Activated CD8-positive, alpha-beta memory T cell treated with anti-CD3 and anti-CD28 coated beads for 36 hours (primary cell): ENCODE data around the gene CYBC1. TPM values are rescaled to one million over a fixed set of nuclear protein-coding genes. Genes with fewer than 3 reads are reported as not detected.
"Not testable (repeated sequence)": the region's sequence is repeated elsewhere in the genome, so short reads cannot be mapped to it uniquely, and the experiment has no call there.

Source experiments
- CTCF ChIA-PET: fragments of 350-600 bp; sonication (Branson Sonifier 250); formaldehyde crosslinking; loops from one replicate; lab custom pipeline; 2021; ENCODE audit warnings: antibody characterized with exemption; lab: Charles Lee
- POLR2A ChIA-PET: fragments of 350-600 bp; sonication (Branson Sonifier 250); formaldehyde crosslinking; loops from one replicate; lab custom pipeline; 2021; ENCODE audit warnings: antibody characterized with exemption; lab: Charles Lee
- total RNA-seq, 2 experiments: library from RNA; stranded (reverse); gene quantifications; one replicate each; pipeline ENCODE4 v1.2.3, GENCODE V29; 2021

The CYBC1 gene
- total RNA-seq, 2 experiments from 2014 or later = 197 to 201 TPM

DNA sequence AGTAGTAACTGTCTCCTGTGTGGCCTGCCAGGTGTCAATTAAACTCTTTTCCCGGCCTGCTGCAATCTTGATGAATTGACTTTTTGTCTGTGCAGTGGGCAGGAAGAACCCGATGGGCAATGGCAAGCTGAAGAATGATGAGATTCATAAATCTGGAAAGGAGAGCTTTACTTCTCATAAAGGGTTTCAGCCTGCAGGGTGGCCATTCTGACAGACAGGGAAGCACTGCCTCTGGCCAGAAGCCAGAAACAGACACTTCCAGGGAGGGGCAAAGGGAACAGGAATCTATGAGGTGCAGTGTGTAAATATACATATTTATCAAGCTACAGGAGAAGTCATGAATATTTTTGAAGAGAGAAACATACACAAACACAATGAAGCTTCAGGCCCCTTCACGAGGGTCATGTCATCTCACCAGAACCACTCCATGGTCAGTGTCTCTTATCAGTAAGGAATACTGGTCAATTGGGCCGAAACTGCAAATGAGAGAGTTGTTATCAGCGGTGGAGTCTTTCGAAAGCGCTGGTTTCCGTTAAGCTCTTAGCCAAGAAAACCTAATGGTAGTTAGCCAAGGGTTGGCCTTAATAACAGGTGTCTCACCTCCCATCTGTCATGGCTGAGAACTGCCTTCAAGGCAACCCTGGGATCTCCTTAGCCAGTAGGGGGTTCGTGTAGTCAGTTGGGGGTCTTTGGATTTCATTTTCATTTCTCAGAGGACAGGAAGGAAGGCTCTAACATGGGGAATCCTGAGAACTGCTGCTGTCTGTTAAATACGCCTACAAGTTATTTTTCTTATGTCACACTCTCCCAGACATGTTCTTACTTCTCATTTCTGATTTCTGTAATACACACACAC, 6.7 kb upstream of the CYBC1 start:
- POLR2A ChIA-PET = interaction anchor here (1.3 to 2.0 kb wide), 2 partner anchors 8 to 62 kb away, joined by 8 to 9 read pairs; partner anchors contain the start of gene FOXK2
- CTCF ChIA-PET = interaction anchor here (1.2 kb wide), 2 partner anchors 11 to 33 kb away, joined by 3 to 4 read pairs; no protein-coding TSS in a partner anchor

DNA sequence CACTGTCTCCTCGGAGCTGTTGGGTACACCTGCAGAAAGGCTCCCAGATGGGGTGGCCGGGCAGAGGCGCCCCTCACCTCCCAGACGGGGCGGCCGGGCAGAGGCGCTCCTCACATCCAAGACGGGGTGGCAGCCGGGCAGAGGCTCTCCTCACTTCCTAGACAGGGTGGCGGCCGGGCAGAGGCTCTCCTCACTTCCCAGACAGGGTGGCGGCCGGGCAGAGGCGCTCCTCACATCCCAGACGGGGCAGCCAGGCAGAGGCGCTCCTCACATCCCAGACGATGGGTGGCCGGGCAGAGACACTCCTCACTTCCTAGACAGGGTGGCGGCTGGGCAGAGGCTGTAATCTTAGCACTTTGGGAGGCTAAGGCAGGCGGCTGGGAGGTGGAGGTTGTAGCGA, 3.2 kb upstream of the CYBC1 start:
- POLR2A ChIA-PET, CTCF ChIA-PET: not testable (repeated sequence)

DNA sequence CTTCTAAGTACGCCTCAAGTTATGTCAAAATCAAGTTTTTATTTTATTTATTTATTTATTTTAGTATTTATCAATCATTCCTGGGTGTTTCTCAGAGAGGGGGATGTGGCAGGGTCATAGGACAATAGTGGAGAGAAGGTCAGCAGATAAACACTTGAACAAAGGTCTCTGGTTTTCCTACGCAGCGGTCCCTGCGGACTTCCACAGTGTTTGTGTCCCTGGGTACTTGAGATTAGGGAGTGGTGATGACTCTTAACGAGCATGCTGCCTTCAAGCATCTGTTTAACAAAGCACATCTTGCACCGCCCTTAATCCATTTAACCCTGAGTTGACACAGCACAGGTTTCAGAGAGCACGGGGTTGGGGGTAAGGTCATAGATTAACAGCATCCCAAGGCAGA, 2.6 kb upstream of the CYBC1 start:
- POLR2A ChIA-PET, CTCF ChIA-PET: not testable (repeated sequence)

DNA sequence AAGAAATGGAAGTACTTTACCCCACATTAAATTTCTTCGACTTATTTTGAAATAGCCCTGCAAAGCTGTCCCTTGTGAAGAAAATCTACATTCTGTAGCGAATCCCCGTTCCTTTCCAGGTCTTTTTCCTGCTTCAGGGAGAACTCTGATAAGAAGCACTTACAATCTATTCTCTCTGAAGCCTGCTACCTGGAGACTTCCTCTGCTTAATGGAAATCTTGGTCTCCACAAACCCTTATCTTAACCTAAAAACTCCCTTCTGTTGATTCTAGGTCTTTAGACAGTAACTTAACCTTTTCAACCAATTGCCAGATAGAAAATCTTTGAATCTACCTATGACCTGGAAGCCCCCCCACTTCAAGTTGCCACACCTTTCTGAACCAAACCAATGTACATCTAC, 1.6 kb upstream of the CYBC1 start:
- ChIA-PET POLR2A (interaction anchor here (0.7 kb wide), 1 partner anchor 64 kb away, joined by 3 read pairs; no protein-coding TSS in a partner anchor), CTCF (no interaction called here)

DNA sequence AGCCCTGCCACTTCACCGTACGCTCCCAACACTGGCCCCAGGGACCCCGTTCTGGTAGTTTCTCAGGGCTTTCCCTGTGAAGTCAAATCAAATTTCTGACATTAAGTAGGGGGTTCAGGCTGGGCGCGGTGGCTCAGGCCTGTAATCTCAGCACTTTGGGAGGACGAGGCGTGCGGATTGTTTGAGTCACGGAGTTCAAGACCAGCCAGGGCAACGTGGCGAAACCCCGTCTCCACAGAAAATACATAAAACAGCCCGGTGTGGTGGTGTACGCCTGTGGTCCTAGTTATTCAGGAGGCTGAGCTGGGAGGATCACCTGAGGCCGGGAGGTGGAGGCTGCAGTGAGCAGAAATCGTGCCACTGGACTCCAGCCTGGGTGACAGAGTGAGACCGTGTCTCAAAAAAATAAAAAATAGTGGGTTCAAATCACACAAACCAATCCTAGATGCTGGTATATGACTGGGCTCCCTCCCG, 632 bp downstream of the CYBC1 start:
- ChIA-PET POLR2A (interaction anchor here (0.9 to 1.3 kb wide), 4 partner anchors 8 to 153 kb away, joined by 3 to 9 read pairs (median 6); partner anchors contain the start of genes FOXK2 and NARF), CTCF (interaction anchor here (1.0 kb wide), 1 partner anchor 25 kb away, joined by 3 read pairs; no protein-coding TSS in a partner anchor)

DNA sequence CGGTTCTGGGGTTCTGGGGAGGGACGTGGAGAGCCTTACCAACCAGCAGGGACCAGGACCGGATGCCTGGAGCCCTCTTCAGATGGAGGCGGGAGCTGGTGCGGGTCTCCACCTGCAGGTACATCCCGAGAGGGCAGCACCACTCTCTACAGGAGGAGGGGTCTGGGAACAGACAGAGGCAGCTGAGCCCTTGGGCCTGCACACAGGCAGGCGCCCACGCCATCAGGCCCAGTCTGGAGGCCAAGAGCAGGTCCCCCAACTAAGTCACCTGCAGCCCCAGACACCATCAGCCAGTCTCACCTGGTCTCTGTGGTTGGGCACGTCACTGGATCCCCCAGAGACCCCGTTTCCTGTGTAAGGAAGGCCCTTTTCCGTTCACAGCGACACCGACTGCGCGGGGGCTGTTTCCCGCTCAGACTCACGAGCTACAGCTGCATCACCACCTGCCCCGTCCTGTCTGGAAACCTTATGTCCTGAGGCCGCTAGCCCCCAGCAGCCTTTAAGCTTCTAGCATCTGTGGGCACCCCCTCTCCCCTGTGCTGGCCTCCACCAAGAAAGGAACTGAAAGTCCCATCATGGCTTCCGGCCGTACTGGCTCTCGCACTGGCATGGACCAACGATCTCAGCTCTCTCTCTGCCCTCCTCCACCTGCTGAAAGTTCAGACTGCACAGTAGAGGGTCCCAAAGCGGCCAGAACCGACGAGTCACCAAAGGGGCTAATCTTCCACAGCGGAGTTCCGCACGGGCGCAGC, 1.2 kb downstream of the CYBC1 start:
- ChIA-PET POLR2A (interaction anchor here (0.9 to 1.4 kb wide), 5 partner anchors 8 to 213 kb away, joined by 3 to 9 read pairs (median 6); partner anchors contain the start of genes FOXK2 and NARF), CTCF (interaction anchor here (0.7 to 1.0 kb wide), 2 partner anchors 24 to 36 kb away, joined by 3 read pairs; no protein-coding TSS in a partner anchor)

DNA sequence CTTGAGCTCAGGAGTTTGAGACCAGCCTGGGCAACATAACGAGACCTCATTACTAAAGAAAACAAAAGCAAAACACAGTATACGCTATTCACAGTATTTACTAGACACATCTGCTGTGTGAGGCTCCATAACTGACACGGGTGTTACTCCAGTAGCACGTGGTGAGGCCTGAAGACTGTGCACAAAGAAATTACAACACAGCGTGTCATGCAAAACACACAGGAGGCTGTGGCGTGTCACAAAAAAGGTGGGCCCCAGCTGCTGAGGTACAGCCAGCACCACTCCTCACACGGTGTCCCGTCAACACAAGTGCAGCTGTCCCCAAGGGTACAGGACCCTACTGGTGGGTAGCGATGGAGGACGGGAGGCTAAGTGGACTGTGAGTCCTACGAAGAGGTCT, 2.7 kb downstream of the CYBC1 start:
- POLR2A ChIA-PET = interaction anchor here (0.9 kb wide), 1 partner anchor 12 kb away, joined by 3 read pairs; no protein-coding TSS in a partner anchor
- CTCF ChIA-PET = no interaction called here

DNA sequence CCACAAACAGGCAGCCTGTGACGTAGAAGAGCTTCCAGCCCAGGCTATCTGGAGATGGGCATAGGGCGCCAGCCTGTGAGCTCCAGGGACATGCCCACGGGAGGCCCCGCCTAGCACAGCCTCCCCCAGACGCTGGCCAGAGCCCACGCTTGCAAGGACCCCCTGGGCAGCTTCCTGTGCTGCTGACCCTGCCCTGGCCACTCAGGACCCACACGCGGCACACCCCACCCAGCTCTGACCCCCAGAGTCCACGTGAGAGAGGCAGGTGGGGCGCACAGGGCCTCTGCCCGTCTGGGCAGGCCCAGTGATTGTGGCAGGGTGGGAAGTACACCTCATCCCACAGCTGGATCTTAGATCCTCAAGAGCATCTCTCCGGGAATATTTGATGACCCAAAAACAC, 3.9 kb downstream of the CYBC1 start:
- POLR2A ChIA-PET = no interaction called here
- CTCF ChIA-PET = interaction anchor here (0.8 to 1.4 kb wide), 2 partner anchors 11 to 49 kb away, joined by 3 to 4 read pairs; no protein-coding TSS in a partner anchor

DNA sequence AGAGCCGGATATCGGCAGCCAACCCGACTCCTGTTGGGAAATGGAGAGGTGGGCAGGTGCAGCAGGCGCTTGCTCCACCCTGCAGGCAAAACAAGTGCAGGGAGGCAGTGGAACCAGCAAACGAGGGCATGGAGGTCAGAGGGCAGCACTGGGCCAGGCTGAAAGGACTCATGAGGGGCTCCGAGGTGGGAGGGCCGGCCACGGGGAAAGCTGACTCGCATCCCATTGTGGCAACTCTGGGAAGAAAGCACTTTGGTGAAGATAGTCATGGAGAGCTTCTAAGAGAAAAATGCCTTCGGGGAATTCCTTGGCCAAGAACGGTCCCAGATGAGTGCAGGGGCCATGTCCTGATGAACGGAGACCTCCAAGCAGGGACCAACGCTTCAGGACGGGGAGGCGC, 4.4 kb downstream of the CYBC1 start:
- ChIA-PET CTCF (interaction anchor here (0.8 to 1.4 kb wide), 2 partner anchors 12 to 49 kb away, joined by 3 to 4 read pairs; no protein-coding TSS in a partner anchor), POLR2A (no interaction called here)

DNA sequence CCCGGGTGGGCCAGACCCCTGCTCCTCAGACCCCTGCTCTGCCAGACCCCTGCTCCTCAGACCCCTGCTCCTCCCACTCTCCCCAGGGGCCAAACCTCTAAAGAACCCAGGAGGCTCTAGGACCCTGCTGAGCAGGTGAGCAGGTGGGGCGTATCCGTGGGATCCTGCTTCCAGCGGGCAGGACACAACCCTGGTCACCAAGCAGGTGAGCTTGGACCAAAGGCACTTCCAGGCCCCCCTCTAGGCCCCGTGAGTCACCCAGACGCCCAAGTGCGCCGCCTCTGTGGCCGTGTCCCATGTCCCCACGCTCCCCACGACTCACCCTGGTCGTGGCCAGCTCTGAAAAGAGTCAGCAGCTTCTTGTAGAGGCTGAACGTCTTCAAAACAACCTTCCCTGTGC, 5.0 kb downstream of the CYBC1 start:
- POLR2A ChIA-PET = interaction anchor here (1.0 kb wide), 1 partner anchor 74 kb away, joined by 4 read pairs; the partner anchor contains the start of gene FOXK2

DNA sequence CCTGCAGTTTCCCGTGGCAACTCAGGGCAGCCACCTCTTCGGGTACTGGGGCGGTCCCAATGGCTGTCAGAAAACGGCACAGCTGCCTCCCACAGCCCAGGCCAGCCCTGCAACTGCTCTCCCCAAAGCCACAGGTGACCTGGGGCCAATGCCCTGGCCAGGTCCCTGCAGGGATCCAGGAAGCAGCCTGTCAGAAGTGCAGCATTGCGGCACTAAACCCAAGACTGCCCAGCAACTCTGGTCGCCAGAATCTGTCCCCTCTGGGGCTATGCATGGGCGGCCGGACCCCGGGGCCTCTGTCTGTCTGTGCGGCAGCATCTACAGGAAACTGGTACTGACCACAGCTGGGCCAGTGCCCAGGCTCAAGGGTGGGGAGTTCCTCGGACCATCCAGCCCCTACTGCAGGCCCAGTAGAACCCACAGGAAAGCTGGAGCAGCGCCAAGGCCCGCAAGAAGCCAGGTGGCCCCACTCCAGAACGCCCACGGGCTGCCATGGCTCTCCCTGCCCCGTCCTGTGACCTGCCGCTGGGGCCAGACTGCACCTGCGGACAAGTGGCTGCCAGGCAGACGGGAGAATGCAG, 5.5 kb downstream of the CYBC1 start:
- POLR2A ChIA-PET = interaction anchor here (1.0 kb wide), 1 partner anchor 74 kb away, joined by 4 read pairs; the partner anchor contains the start of gene FOXK2
- CTCF ChIA-PET = interaction anchor here (1.4 kb wide), 1 partner anchor 13 kb away, joined by 4 read pairs; no protein-coding TSS in a partner anchor

More for the DNA sequence above, 5.0 kb downstream of the CYBC1 start:
- CTCF ChIA-PET = interaction anchor here (1.4 kb wide), 1 partner anchor 12 kb away, joined by 4 read pairs; no protein-coding TSS in a partner anchor

DNA sequence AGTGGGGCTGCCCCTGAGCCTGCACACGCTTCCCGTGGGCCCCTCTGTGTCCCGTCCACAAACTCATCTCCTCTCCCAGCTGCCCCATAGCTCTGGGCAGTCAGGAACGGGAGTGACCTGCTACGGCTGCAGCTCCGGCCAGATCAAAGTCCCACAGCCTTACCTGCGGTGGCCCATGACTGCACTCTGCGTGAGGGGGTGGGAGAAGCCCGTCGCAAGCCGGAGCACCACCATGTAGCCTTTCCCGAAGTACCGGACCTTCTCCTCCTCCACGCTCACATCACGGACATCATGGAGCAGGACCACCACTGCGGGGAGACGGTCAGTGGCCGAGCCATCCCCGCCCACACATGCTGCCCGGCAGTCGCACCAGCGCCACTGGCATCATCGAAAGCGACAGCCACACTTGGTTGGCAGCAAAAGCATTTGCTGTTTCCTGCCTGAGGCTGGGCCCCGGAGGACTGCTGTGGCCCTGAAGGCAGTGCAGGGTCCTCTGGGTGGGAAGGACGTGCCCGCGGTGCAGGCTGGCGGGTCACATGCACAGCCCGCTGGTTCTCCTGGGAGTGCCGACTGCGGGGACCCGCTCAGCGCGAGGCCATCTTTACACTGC, 6.2 kb downstream of the CYBC1 start:
- ChIA-PET POLR2A (no interaction called here), CTCF (interaction anchor here (1.3 kb wide), 1 partner anchor 93 kb away, joined by 3 read pairs; no protein-coding TSS in a partner anchor)

DNA sequence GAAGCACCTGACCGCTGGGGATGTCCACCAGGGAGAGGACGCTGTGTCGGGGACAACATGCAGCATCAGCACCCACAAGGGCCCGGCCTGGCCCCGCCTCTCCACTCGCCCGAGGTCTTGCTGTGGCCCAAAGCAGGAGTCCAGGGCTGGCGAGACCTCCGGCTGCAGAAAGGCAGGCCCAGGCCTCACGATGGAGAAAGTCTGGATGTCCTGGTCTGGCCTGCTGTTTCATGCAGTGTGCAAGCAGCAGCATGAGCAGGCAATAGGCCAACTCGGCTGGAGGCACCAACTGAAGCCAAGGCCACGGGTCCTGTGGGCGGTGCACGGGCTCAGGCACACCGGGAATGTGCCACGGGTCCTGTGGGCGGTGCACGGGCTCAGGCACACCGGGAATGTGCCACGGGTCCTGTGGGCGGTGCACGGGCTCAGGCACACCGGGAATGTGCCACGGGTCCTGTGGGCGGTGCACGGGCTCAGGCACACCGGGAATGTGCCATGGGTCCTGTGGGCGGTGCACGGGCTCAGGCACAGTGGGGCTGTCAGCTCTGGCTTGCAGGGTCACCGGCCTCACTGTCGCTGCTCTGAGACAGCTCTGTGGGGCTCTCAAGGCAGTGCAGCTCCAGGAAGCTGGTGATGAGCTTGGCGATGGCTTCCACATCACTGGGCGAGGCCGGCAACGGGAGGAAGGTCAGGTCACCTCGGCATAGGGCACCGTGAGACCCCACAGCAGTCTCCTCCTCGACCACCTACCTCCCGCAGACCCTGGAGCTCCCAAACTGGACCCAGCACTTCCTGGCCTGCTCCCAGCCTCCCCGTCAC, 6.9 kb downstream of the CYBC1 start:
- ChIA-PET CTCF (interaction anchor here (1.2 to 1.3 kb wide), 2 partner anchors 19 to 92 kb away, joined by 3 to 4 read pairs; no protein-coding TSS in a partner anchor), POLR2A (no interaction called here)

DNA sequence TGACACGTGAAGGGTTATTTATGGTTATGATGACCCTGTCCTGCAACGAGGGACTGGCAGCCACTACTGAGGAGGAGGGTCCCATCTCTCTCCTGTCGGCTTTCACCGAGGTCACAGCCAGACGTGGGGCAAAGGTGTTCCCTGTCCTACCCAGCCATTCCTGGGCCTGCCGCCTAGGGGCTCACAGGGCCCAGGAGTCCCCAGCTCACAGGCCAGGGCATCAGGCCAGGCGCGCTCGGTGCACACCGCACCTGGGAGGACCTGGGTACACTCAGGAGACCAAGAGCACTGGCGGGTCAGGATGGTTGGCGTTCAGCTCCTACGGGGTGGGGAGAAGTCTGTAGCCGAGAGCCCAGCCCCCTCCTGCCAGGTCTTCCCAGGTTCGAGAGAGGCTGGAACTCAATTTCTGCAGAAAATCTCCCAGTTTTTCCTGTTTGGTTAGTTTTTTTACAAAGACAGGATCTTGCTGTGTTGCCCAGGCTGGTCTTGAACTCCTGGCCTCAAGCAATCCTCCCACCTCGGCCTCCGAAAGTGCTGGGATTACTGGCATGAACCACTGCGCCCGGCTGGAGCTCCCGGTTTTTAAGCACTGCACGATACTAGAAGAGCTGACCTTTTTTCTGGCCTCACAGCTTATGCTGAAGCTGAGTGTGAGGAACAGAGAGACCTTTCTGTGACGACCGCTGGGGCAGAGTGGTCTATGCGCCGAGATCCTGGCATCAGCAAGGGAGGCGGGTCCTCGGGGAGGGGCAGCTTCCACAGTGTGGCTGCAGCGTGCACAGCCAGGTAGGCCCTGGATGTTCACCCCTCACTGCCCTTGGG, 7.7 kb downstream of the CYBC1 start:
- ChIA-PET POLR2A (interaction anchor here (0.5 to 0.8 kb wide), 2 partner anchors 9 to 178 kb away, joined by 4 read pairs; no protein-coding TSS in a partner anchor), CTCF (interaction anchor here (0.6 to 1.2 kb wide), 2 partner anchors 10 to 18 kb away, joined by 3 to 4 read pairs; no protein-coding TSS in a partner anchor)

DNA sequence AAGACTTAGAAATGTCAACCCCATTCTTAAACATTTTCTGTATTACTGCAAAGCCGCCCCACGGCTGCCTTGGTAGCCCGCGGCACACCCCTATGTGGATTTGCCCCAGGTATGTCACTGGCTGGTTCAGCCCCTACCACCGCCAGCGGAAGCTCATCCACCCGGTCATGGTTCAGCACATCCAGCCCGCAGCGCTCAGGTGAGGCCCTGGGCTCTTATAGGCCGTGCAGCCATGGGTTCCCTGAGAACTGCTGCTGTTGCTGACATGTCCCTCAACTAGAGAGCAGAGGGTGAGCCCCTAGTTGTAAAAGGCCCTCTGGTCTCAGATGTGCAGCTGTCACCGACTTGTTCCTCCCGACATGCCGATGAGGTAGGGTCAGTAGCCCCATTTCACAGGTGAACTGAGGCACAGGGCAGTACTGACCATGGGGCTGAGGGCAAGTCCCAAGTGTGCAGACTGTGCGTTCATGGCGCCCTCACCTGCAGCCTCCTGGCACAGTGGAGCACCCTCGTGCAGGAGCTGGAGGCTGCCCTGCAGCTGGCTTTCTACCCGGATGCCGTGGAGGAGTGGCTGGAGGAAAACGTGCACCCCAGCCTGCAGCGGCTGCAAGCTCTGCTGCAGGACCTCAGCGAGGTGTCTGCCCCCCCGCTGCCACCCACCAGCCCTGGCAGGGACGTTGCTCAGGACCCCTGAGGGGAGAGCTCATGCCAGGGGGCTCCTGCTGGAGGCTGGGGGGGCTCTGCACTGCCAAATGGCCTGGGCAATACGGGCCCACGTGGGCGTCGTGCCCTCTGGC, 8.7 kb downstream of the CYBC1 start:
- POLR2A ChIA-PET = interaction anchor here (0.6 kb wide), 1 partner anchor 200 kb away, joined by 3 read pairs; no protein-coding TSS in a partner anchor
- CTCF ChIA-PET = interaction anchor here (1.2 kb wide), 1 partner anchor 17 kb away, joined by 4 read pairs; no protein-coding TSS in a partner anchor
